ENCODE results near the gene RAB3C. TPM values are rescaled to one million over a fixed set of nuclear protein-coding genes. Genes with fewer than 3 reads are reported as not detected.

Gene RAB3C
- total and polyA plus RNA-seq, 9 donors = 0.11 to 17.2 (median 2.7) TPM

GRCh38 chr5:58628626-58629025 is 45.8 kb downstream of the RAB3C start:
- Histone ChIP-seq H3K27ac (no peak overlapping the region), H3K4me3 (no peak overlapping the region), H3K36me3 (no peaks in the 10 kb centered on the region), H3K4me1 (ENCODE audit: insufficient read depth) (no peaks in the 10 kb centered on the region), H3K9me3 (no peaks in the 10 kb centered on the region), H3K27me3 (no peaks in the 10 kb centered on the region)
- intact Hi-C loops (cut with DNase I) = no loop called here
- 68 to 86% (median 72%) methylated on average over 5 of the region's 5 CpGs for WGBS, 3 donors
- TF ChIP-seq CTCF (IDR thresholded peaks at IDR 0.05) = no peak
- no peak for TF ChIP-seq EP300 (IDR thresholded peaks at IDR 0.05)
- no peak for TF ChIP-seq POLR2A (IDR thresholded peaks at IDR 0.05)
- no peak for DNase-seq

- H3K36me3 ChIP-seq = no peaks in the 10 kb centered on the region
- no peak overlapping the region for H3K4me3 ChIP-seq
- DNase-seq = no peak
- TF ChIP-seq EP300 (IDR thresholded peaks at IDR 0.05) (no peak), POLR2A (IDR thresholded peaks at IDR 0.05) (no peak), CTCF (IDR thresholded peaks at IDR 0.05) (no peak)
- H3K27me3 ChIP-seq = no peaks in the 10 kb centered on the region
- WGBS, 3 donors = 48 to 51% (median 48%) methylated on average over 6 of the region's 6 CpGs
- H3K27ac ChIP-seq = no peak overlapping the region
- no peaks in the 10 kb centered on the region for H3K4me1 ChIP-seq (ENCODE audit: insufficient read depth)
- intact Hi-C loops (cut with DNase I) = no loop called here
- H3K9me3 ChIP-seq = no peaks in the 10 kb centered on the region
Measured at GRCh38 chr5:58629271-58630159, 46.6 kb downstream of the RAB3C start.

- Histone ChIP-seq H3K27ac (no peak overlapping the region), H3K27me3 (no peaks in the 10 kb centered on the region), H3K9me3 (no peaks in the 10 kb centered on the region), H3K4me3 (no peak overlapping the region), H3K4me1 (ENCODE audit: insufficient read depth) (no peaks in the 10 kb centered on the region), H3K36me3 (no peaks in the 10 kb centered on the region)
- no peak for DNase-seq
- no peak for TF ChIP-seq POLR2A (IDR thresholded peaks at IDR 0.05)
- no peak for TF ChIP-seq CTCF (IDR thresholded peaks at IDR 0.05)
- no peak for TF ChIP-seq EP300 (IDR thresholded peaks at IDR 0.05)
- intact Hi-C loops (cut with DNase I) = no loop called here
- WGBS, 3 donors = 75 to 100% (median 91%) methylated on average over 1 of the region's 1 CpG
Measured at GRCh38 chr5:58631895-58632294, 49.0 kb downstream of the RAB3C start.

GRCh38 chr5:58635416-58635815 is 52.5 kb downstream of the RAB3C start:
- WGBS, 3 donors = 79 to 91% (median 89%) methylated on average over 2 of the region's 2 CpGs
- Histone ChIP-seq H3K4me3 (no peak overlapping the region), H3K27me3 (no peaks in the 10 kb centered on the region), H3K27ac (no peak overlapping the region), H3K9me3 (no peaks in the 10 kb centered on the region), H3K36me3 (no peaks in the 10 kb centered on the region), H3K4me1 (ENCODE audit: insufficient read depth) (no peaks in the 10 kb centered on the region)
- intact Hi-C loops (cut with DNase I) = no loop called here
- DNase-seq = no peak
- no peak for TF ChIP-seq POLR2A (IDR thresholded peaks at IDR 0.05)

- WGBS, 3 donors = 70 to 80% (median 74%) methylated on average over 3 of the region's 3 CpGs
- no peaks in the 10 kb centered on the region for H3K9me3 ChIP-seq
- no peak overlapping the region for H3K27ac ChIP-seq
- no peak for TF ChIP-seq CTCF (IDR thresholded peaks at IDR 0.05)
- TF ChIP-seq POLR2A (IDR thresholded peaks at IDR 0.05) = no peak
- no peak for TF ChIP-seq EP300 (IDR thresholded peaks at IDR 0.05)
- no peaks in the 10 kb centered on the region for H3K4me1 ChIP-seq (ENCODE audit: insufficient read depth)
- intact Hi-C loops (cut with DNase I) = no loop called here
- no peak for DNase-seq
- H3K27me3 ChIP-seq = no peaks in the 10 kb centered on the region
- H3K4me3 ChIP-seq = no peak overlapping the region
- H3K36me3 ChIP-seq = no peaks in the 10 kb centered on the region
Measured at GRCh38 chr5:58640011-58640410, 57.1 kb downstream of the RAB3C start.
